Peyer's patch (tissue), 4 donors: ENCODE data around the gene GLDC. TPM values are rescaled to one million over a fixed set of nuclear protein-coding genes. Genes with fewer than 3 reads are reported as not detected.

Experiments
- DNase-seq, 3 donors: peaks; one replicate each; pipeline ENCODE4 v3.0.0-alpha.2; 2017 to 2019
- H3K27ac ChIP-seq, 4 donors: fragments of 200-600 bp; sonication (generic); one replicate each; pipeline ENCODE4 v1.5.1; 2016 to 2019
- H3K27me3 ChIP-seq, 2 donors: fragments of 200-600 bp; sonication (generic); one replicate each; pipeline ENCODE4 v1.5.1; 2019
- H3K36me3 ChIP-seq, 3 donors: fragments of 200-600 bp; sonication (generic); one replicate each; pipeline ENCODE4 v1.5.1; 2016 to 2019
- H3K4me1 ChIP-seq, 4 donors: fragments of 200-600 bp; sonication (generic); one replicate each; pipeline ENCODE4 v1.5.1; 2016 to 2019
- H3K4me3 ChIP-seq, 4 donors: fragments of 200-600 bp; sonication (generic); 1 replicate in 3 of 4; 2 replicates in 1 of 4; pipeline ENCODE4 v1.5.1; 2016 to 2019; ENCODE audit warnings: mild to moderate bottlenecking in 1 of 4
- H3K9me3 ChIP-seq, 4 donors: fragments of 200-600 bp; sonication (generic); one replicate each; pipeline ENCODE4 v1.5.1; 2016 to 2019; ENCODE audit warnings: mild to moderate bottlenecking in 1 of 4
- CTCF ChIP-seq, 6 experiments: fragments of 450-650 bp in 4 of 6; fragments of 200-600 bp in 2 of 6; sonication (generic) in 1 of 6; IDR thresholded peaks; one replicate each; pipeline ENCODE4 v1.5.1; 2017 to 2019; ENCODE audit warnings: antibody characterized with exemption in 6 of 6, mild to moderate bottlenecking in 3 of 6, moderate library complexity in 1 of 6
- POLR2A ChIP-seq, 2 donors: fragments of 450-650 bp; IDR thresholded peaks; one replicate each; pipeline ENCODE4 v1.5.1; 2017; ENCODE audit warnings: antibody characterized with exemption in 2 of 2, mild to moderate bottlenecking in 2 of 2, moderate library complexity in 2 of 2
- total RNA-seq, 4 donors: library from RNA; depleted of rRNA; stranded (reverse); fragments of >200 nt; gene quantifications; one replicate each; pipeline ENCODE4 v1.1.0, GENCODE V29; 2016

Gene GLDC
- total RNA-seq, 4 donors from 2014 or later, result 0.27 to 2.5 TPM; not detected in 2

GRCh38 chr9:6669881-6670280 lies 24.4 kb upstream of the GLDC start:
- H3K27me3 ChIP-seq, result no peaks in the 10 kb centered on the region
- TF ChIP-seq POLR2A (IDR thresholded peaks at IDR 0.05), result no peak
- no peak for TF ChIP-seq CTCF (IDR thresholded peaks at IDR 0.05)
- DNase-seq, result no peak
- H3K4me1 ChIP-seq, result no peaks in the 10 kb centered on the region
- H3K36me3 ChIP-seq, result no peaks in the 10 kb centered on the region
- no peak overlapping the region for H3K27ac ChIP-seq
- H3K9me3 ChIP-seq, result no peaks in the 10 kb centered on the region
- no peak overlapping the region for H3K4me3 ChIP-seq

DNA sequence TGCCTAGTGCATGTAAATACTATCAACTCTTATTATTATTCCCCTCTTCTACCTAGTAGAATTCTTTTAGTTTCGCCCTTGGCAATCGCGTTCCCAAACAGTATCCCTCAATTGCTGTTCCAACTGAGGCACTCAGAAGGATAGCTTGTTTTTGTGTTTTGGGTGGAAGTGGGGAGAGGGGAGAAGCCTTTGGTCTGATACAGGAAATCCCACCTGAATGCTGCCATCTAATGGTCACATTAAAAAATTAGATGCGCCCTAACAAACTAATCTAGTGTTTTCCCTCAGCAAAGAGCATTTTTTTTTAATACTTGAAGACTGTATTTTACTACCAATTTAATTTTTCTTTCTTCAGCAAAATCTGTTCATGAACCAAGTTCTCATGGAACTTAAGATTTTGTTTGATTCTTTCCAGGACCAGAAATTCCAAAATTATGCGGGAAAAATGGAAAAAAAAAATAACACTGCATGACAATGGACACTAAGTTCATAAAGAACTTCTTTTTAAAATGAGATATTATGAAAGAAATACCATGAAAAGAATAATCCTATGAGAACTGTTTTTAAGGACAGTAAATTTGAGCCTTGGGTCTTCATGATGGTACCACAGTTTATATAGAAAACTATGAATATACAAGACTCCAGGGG lies 22.2 kb upstream of the GLDC start:
- Histone ChIP-seq H3K9me3 (no peaks in the 10 kb centered on the region), H3K4me1 (no peaks in the 10 kb centered on the region), H3K4me3 (no peak overlapping the region), H3K27me3 (no peaks in the 10 kb centered on the region), H3K36me3 (no peaks in the 10 kb centered on the region), H3K27ac (no peak overlapping the region)
- no peak for DNase-seq
- TF ChIP-seq CTCF (IDR thresholded peaks at IDR 0.05) (peak in 5 of 6 experiments; percentile 31 to 59 (median 53)), POLR2A (IDR thresholded peaks at IDR 0.05) (no peak)

DNA sequence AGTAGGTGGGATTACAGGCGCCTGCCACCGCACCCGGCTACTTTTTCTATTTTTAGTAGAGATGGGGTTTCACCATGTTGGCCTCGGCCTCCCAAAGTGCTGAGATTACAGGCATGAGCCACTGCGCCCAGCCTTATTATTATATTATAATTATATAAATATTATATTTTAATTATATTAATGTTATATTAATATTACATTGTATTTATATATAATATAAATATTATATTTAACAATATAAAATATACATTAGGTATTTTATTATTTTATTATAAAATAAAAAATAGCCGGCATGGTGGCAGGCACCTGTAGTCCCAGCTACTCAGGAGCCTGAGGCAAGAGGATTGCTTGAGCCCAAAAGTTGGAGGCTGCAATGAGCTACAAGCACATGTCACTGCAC lies 21.6 kb upstream of the GLDC start:
- no peak for DNase-seq
- no peak overlapping the region for H3K4me3 ChIP-seq
- H3K27me3 ChIP-seq, result no peaks in the 10 kb centered on the region
- no peak overlapping the region for H3K27ac ChIP-seq
- H3K36me3 ChIP-seq, result no peaks in the 10 kb centered on the region
- TF ChIP-seq POLR2A (IDR thresholded peaks at IDR 0.05) (no peak), CTCF (IDR thresholded peaks at IDR 0.05) (no peak)
- H3K4me1 ChIP-seq, result no peaks in the 10 kb centered on the region
- no peaks in the 10 kb centered on the region for H3K9me3 ChIP-seq

GRCh38 chr9:6665628-6666027 lies 20.1 kb upstream of the GLDC start:
- H3K27me3 ChIP-seq, result no peaks in the 10 kb centered on the region
- DNase-seq, result no peak
- no peaks in the 10 kb centered on the region for H3K4me1 ChIP-seq
- no peaks in the 10 kb centered on the region for H3K36me3 ChIP-seq
- TF ChIP-seq CTCF (IDR thresholded peaks at IDR 0.05), result no peak
- TF ChIP-seq POLR2A (IDR thresholded peaks at IDR 0.05), result no peak
- no peaks in the 10 kb centered on the region for H3K9me3 ChIP-seq
- no peak overlapping the region for H3K4me3 ChIP-seq
- H3K27ac ChIP-seq, result no peak overlapping the region

- peak overlapping the region in 3 of 4 donors; percentile 6 to 65 (median 56) for H3K27ac ChIP-seq
- H3K4me1 ChIP-seq, result no peaks in the 10 kb centered on the region
- H3K36me3 ChIP-seq, result no peaks in the 10 kb centered on the region
- H3K27me3 ChIP-seq, result no peaks in the 10 kb centered on the region
- TF ChIP-seq CTCF (IDR thresholded peaks at IDR 0.05), result no peak
- no peak for TF ChIP-seq POLR2A (IDR thresholded peaks at IDR 0.05)
- DNase-seq, result no peak
- H3K9me3 ChIP-seq, result no peaks in the 10 kb centered on the region
- no peak overlapping the region for H3K4me3 ChIP-seq
Measured at GRCh38 chr9:6664204-6664680, 18.7 kb upstream of the GLDC start.
